MG63 (cell line): ENCODE results near the gene FNDC3B. TPM values are rescaled to one million over a fixed set of nuclear protein-coding genes. Genes with fewer than 3 reads are reported as not detected.

Source experiments
- DNase-seq: peaks from one replicate; pipeline ENCODE4 v3.0.0-alpha.2; 2020
- H3K27me3 ChIP-seq: fragments of 250-450 bp; sonication (Bioruptor Pico); 2 replicates; pipeline ENCODE4 v1.5.1; 2020; ENCODE audit warnings: mild to moderate bottlenecking, moderate library complexity
- H3K36me3 ChIP-seq: fragments of 250-450 bp; sonication (Bioruptor Pico); 2 replicates; pipeline ENCODE4 v1.5.1; 2020; ENCODE audit warnings: mild to moderate bottlenecking, moderate library complexity
- H3K4me3 ChIP-seq: fragments of 250-450 bp; sonication (Bioruptor Pico); 2 replicates; pipeline ENCODE4 v1.5.1; 2020; ENCODE audit warnings: mild to moderate bottlenecking, moderate library complexity
- H3K9me3 ChIP-seq: fragments of 250-450 bp; sonication (Bioruptor Pico); 2 replicates; pipeline ENCODE4 v1.5.1; 2020; ENCODE audit warnings: mild to moderate bottlenecking, moderate library complexity
- total RNA-seq: library from RNA; depleted of rRNA; stranded (reverse); fragments of >200 nt; shearing (Covaris generic); gene quantifications from 2 replicates; pipeline ENCODE4 v1.2.3, GENCODE V29; 2014; ENCODE audit warnings: low replicate concordance

FNDC3B gene
- total RNA-seq, 1 experiment from 2014 or later, result 53.7 TPM

- H3K36me3 ChIP-seq, result peaks cover 65% of the 10 kb centered on the region
- H3K4me3 ChIP-seq, result no peak overlapping the region
- H3K9me3 ChIP-seq, result no peaks in the 10 kb centered on the region
- no peaks in the 10 kb centered on the region for H3K27me3 ChIP-seq
- DNase-seq, result no peak
Observed at GRCh38 chr3:172043233-172043632, 3.9 kb downstream of the FNDC3B start.

GRCh38 chr3:172043766-172044165, 4.4 kb downstream of the FNDC3B start:
- DNase-seq, result no peak
- Histone ChIP-seq H3K4me3 (no peak overlapping the region), H3K27me3 (no peaks in the 10 kb centered on the region), H3K9me3 (no peaks in the 10 kb centered on the region), H3K36me3 (peaks cover 70% of the 10 kb centered on the region)

DNA sequence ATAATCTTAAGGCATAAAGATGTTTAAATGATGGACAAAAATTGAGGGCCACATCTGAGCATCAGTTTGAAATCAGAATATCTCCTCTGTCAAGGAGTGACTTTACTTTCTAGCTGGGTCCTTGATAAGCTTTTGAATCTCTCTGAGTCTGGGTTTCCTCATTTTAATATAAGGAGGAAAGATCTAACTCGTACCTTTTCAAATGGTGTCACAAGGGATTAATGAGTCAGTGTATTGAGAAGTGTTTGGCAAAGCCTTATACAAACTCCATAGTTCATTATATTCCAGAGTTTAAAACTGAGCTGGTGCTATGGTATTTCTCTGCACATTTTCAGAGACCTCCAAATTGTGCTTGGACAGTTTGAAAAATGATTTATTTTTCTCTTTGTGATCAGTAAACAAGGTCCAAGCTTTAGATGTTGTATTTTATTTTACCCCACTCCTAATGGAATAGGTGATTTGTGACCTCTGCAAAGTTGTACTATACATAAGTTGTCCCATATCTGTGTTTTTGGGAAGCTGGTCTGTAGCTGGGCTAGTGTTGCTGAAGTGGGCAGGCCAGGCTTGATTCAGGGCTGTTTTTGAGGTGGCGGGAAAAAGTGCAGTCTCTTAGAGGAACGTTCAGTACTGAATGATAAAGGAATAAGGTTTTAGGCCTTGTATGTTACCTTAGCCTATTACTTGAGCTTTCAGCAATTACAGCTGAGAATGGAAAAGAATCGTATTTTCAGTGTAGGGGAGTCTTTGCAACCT, 5.6 kb downstream of the FNDC3B start:
- Histone ChIP-seq H3K36me3 (peaks cover 75% of the 10 kb centered on the region), H3K27me3 (no peaks in the 10 kb centered on the region), H3K9me3 (no peaks in the 10 kb centered on the region), H3K4me3 (no peak overlapping the region)
- no peak for DNase-seq

DNA sequence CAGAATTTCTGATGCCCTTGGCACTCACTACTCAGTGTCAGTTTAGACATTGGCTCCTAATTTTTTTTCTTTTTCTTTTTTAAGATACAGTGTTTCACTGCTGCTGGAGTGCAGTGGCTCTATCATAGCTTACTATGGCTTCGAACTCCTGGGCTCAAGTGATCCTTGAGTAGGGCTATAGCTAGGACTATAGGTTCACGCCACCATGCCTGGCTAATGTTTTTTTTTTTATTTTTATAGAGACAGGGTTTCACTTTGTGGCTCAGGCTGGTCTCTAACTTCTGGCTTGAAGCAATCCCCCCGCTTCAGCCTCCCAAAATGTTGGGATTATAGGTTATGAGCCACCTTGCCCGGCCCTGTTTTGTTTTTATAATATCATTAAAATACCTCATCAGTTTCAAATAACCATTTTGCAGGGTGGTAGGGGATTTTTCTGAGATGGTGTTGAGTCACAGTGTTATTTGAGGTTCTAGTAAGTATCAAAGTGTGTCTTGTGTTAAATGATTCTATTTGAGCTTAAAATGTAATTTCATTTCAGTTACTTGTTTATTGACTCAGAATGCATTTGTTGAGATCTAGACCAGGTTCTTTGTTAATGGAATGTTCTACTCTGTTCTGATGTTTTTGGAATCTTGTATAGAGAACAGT, 7.0 kb downstream of the FNDC3B start:
- H3K4me3 ChIP-seq, result no peak overlapping the region
- H3K36me3 ChIP-seq, result peaks cover 86% of the 10 kb centered on the region
- DNase-seq, result no peak
- no peaks in the 10 kb centered on the region for H3K27me3 ChIP-seq
- no peaks in the 10 kb centered on the region for H3K9me3 ChIP-seq

DNA sequence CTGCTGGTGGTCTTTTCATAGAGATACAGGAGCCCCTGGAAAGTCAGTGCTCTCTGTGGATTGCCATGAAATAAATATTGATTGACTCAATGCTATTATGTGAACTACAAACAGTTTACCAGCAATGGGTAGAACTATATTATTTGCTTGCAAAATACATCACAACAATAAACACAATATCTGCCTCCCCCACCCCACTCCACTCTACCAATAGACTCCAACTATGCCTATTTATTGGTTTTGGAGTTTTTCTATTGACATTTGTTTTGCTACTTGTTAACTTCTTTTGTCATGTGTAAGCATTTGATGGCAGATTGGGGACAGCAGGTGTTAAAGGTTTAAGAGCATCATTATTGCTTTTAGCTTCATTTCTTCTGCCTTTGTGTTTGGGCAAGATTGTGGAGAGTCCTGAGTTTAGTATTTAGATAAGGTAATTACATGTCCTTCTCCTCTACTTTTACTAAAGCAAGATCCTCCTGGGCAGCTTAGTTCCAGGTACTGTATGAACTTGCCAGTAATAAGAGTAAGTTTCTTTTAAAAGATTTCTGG, 8.3 kb downstream of the FNDC3B start:
- peaks cover 84% of the 10 kb centered on the region for H3K36me3 ChIP-seq
- no peaks in the 10 kb centered on the region for H3K9me3 ChIP-seq
- no peaks in the 10 kb centered on the region for H3K27me3 ChIP-seq
- no peak for DNase-seq
- no peak overlapping the region for H3K4me3 ChIP-seq

DNA sequence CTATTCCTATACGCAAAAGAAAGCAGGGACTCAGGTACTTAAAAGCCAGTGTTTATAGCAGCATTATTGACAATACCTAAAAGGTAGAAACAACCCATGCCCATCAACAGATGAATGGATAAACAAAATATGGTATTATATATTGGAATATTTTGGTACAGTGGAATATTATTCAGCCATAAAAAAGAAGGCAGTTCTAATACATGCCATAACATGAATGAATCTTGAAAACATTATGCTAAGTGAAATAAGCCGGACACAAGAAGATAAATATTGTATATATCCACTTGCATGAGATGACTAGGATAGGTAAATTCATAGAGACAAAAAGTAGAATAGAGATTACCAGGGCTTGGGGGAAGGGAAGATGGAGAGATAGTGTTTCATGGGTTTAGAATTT, 9.2 kb downstream of the FNDC3B start:
- Histone ChIP-seq H3K27me3 (no peaks in the 10 kb centered on the region), H3K36me3 (peaks cover 82% of the 10 kb centered on the region)
- no peak for DNase-seq

DNA sequence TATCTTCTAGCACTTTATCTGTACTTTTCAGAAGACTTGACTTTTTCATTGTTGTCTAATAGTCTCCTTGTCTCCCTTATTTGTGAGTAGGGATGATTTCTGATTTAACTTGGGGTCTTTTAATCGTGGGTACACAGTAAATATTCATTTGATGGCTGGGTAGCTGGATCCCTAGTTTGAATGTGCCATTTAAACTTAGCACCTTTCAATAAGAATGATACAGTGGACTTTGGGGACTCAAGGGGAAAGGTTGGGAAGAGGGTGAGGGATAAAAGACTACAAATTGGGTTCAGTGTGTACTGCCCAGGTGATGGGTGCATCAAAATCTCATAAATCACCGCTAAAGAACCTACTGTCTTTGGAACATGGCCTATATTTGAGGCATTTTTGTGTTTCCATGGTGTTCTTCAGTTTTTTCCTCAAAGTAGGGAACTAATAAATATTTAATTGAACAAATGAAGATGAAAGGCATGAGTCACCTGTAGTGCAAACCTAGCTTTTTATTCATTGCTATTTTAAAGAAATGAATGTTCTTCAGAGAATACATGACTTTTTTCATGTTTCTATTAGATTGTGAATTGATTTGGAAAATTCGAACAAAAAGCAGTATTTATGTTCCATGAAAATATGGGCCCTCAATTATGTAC, 12.1 kb downstream of the FNDC3B start:
- Histone ChIP-seq H3K27me3 (no peaks in the 10 kb centered on the region), H3K4me3 (no peak overlapping the region), H3K9me3 (no peaks in the 10 kb centered on the region), H3K36me3 (peaks cover 74% of the 10 kb centered on the region)
- DNase-seq, result no peak

More for the DNA sequence above, 9.2 kb downstream of the FNDC3B start:
- H3K4me3 ChIP-seq, result no peak overlapping the region
- no peaks in the 10 kb centered on the region for H3K9me3 ChIP-seq

GRCh38 chr3:172051957-172052354, 12.6 kb downstream of the FNDC3B start:
- DNase-seq, result no peak
- Histone ChIP-seq H3K9me3 (no peaks in the 10 kb centered on the region), H3K27me3 (no peaks in the 10 kb centered on the region), H3K4me3 (no peak overlapping the region), H3K36me3 (peaks cover 76% of the 10 kb centered on the region)

- no peaks in the 10 kb centered on the region for H3K27me3 ChIP-seq
- H3K4me3 ChIP-seq, result no peak overlapping the region
- peaks cover 76% of the 10 kb centered on the region for H3K36me3 ChIP-seq
- DNase-seq, result no peak
- no peaks in the 10 kb centered on the region for H3K9me3 ChIP-seq
Observed at GRCh38 chr3:172052405-172052804, 13.0 kb downstream of the FNDC3B start.

GRCh38 chr3:172054115-172054764, 14.9 kb downstream of the FNDC3B start:
- Histone ChIP-seq H3K9me3 (no peaks in the 10 kb centered on the region), H3K27me3 (no peaks in the 10 kb centered on the region), H3K36me3 (peaks cover 70% of the 10 kb centered on the region), H3K4me3 (no peak overlapping the region)
- no peak for DNase-seq

GRCh38 chr3:172056416-172056815, 17.0 kb downstream of the FNDC3B start:
- DNase-seq, result no peak
- Histone ChIP-seq H3K36me3 (peaks cover 62% of the 10 kb centered on the region), H3K27me3 (no peaks in the 10 kb centered on the region), H3K4me3 (no peak overlapping the region), H3K9me3 (no peaks in the 10 kb centered on the region)

- peaks cover 64% of the 10 kb centered on the region for H3K36me3 ChIP-seq
- no peak overlapping the region for H3K4me3 ChIP-seq
- no peaks in the 10 kb centered on the region for H3K27me3 ChIP-seq
- no peaks in the 10 kb centered on the region for H3K9me3 ChIP-seq
- DNase-seq, result no peak
Observed at GRCh38 chr3:172057059-172057458, 17.7 kb downstream of the FNDC3B start.

DNA sequence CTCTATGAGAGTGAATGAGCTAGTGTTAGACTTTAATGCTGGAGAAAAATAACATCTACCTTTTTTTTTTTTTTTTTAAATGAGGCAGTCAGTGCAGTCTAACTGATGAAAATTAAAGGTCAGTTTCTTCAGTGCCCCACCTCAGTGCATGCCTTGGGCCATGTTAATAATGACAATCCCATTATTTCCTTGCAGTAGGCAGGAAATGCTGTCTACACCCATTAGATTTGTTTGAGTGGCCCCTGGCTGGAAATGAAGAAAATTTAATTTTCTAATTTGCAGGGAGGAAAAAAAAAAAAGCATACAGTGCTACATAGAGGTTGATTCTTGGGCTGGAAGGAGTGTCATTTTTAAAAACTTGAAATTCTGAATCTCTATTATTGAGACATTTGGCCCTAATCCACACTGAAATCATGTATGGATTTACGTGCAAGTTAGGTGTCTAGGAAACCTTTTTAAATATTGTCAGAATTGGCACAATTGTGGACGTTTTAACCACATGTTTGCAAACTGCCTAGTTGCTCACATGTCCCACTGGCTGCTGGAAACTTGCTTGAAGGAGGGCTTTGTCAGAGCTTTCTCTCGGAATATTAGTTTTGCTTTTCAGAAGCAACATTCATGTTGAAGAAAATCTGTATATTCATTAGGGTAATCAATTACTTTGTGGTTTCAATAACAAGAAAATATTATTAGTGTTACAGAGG, 18.4 kb downstream of the FNDC3B start:
- no peak overlapping the region for H3K4me3 ChIP-seq
- DNase-seq, result no peak
- no peaks in the 10 kb centered on the region for H3K9me3 ChIP-seq
- no peaks in the 10 kb centered on the region for H3K27me3 ChIP-seq
- peaks cover 63% of the 10 kb centered on the region for H3K36me3 ChIP-seq

DNA sequence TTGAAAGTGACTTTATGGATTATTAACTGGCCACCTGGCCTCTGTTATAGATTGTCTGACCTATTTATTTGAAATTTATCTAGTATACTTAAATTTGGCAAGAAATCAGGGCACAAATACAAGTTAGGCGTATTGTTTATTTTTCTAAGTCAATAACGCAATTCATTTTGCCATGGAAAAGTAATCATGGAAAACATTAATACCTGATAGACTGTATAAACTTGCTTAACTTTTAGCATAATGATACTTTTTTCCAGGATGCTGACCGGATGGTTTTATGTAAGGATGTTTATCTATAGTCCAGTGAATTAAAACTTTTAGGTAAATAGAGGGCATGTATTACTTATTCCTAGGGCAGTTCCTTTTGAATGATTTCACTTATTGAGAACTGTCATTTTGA, 20.2 kb downstream of the FNDC3B start:
- Histone ChIP-seq H3K27me3 (no peaks in the 10 kb centered on the region), H3K36me3 (peaks cover 65% of the 10 kb centered on the region), H3K4me3 (no peak overlapping the region), H3K9me3 (no peaks in the 10 kb centered on the region)
- no peak for DNase-seq

DNA sequence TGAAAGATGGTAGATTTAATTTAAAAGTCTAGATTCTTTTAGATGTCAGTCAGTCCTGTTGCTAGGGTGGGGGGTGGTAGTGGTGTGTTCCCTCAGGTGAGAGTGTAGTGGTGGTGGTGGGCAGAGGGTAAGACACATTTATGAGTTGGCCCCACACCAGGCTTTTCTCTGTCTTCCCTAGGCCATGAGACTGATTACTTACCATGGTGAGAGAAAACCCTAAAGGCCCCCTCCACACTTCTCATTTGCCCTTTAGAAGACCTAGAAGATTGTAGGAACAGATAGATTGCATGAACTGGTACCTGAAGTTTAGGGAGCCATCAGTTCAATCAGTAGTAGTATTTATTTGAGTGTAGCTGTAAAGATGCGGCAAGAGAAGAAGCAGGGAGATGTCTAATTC, 20.9 kb downstream of the FNDC3B start:
- Histone ChIP-seq H3K4me3 (no peak overlapping the region), H3K9me3 (no peaks in the 10 kb centered on the region), H3K36me3 (peaks cover 66% of the 10 kb centered on the region), H3K27me3 (no peaks in the 10 kb centered on the region)
- no peak for DNase-seq

DNA sequence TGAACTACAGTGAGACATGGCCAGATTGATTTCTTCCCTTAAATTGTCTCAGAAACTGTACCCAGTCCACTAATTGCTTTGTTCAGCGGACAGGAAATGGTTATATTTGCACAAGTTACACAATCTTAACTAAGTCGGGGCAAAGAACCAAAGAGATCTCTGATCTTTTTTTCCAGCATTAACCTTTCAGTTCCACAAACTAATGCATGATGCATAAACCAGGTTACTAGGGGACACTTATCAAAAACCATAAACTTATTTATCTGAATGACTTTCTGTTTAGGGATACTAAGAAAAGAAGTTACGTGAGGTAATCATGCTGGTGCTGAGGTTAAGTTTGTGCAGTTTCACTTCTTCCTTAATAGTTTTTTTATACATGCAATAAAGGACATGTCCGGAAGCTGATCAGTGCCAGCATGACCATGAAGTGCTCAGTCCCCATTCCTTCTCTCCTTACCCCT, 22.4 kb downstream of the FNDC3B start:
- H3K36me3 ChIP-seq, result peaks cover 70% of the 10 kb centered on the region
- DNase-seq, result no peak
- H3K27me3 ChIP-seq, result no peaks in the 10 kb centered on the region
- no peaks in the 10 kb centered on the region for H3K9me3 ChIP-seq
- no peak overlapping the region for H3K4me3 ChIP-seq
